ENCODE measurements around the gene GRAP2. TPM values are rescaled to one million over a fixed set of nuclear protein-coding genes. Genes with fewer than 3 reads are reported as not detected.

GRAP2 gene
- total RNA-seq, 1 donor from 2014 or later: not detected

DNA sequence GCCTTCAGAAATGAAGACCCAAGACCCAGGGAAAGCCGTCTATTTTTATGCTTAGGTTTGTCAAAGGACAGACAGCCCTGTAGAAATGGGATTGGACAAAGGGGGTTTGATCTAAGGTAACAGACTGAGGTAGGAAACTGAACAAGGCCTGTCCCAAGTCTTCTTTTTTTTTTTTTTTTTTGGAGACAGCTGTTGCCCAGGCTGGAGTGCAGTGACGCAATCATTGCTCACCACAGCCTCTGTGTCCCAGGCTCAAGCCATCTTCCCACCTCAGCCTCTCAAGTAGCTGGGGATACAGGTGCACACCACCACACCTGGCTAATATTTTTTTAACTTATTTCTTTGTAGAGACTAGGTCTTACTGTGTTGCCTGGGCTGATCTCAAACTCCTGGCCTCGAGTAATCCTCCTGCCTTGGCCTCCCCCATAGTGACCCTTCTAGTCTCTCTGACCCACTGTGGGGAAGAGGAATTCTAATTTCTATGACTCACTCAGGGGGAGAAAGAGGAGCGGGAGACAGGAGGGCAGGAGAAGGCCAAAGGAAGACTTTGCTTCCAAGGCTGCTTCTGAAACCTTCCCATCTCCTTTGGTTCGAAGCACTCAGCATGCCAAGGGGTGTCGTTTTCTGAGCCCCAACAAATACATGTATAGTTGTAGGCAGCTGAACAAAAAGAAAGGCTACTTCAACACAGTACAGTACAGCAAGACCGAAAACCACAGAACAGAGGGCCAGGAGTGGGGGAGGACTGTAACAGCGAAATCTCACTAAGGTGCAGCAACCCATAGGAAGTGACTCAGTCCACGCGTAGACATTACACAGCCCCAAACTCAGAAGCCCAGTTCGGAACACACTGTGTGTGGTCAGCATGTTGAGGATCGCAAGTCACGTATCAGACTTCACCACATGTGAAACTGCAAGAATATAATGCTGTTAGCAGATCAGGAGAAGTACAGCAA is 60.2 kb downstream of the GRAP2 start:
- no peak overlapping the region for H3K27ac ChIP-seq
- intact Hi-C loops (cut with DNase I): no loop called here

DNA sequence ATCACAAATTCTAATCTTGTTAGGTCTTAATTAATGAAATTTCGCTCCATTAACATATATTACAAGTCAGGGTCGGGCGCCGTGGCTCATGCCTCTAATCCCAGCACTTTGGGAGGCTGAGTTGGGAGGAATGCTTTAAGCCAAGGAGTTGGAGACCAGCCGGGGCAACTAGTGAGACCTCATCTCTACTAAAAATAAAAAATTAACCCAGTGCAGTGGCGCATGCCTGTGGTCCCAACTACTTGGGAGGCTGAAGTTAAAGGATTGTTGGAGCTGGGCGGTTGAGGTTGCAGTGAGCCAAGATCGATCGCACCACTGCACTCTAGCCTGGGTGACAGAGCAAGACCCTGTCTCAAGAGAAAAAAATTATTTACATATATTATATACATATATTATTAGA is 61.2 kb downstream of the GRAP2 start:
- no peak overlapping the region for H3K27ac ChIP-seq
- TF ChIP-seq, protein P1, sequence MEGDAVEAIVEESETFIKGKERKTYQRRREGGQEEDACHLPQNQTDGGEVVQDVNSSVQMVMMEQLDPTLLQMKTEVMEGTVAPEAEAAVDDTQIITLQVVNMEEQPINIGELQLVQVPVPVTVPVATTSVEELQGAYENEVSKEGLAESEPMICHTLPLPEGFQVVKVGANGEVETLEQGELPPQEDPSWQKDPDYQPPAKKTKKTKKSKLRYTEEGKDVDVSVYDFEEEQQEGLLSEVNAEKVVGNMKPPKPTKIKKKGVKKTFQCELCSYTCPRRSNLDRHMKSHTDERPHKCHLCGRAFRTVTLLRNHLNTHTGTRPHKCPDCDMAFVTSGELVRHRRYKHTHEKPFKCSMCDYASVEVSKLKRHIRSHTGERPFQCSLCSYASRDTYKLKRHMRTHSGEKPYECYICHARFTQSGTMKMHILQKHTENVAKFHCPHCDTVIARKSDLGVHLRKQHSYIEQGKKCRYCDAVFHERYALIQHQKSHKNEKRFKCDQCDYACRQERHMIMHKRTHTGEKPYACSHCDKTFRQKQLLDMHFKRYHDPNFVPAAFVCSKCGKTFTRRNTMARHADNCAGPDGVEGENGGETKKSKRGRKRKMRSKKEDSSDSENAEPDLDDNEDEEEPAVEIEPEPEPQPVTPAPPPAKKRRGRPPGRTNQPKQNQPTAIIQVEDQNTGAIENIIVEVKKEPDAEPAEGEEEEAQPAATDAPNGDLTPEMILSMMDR (IDR thresholded peaks at IDR 0.05): no peak
- H3K4me3 ChIP-seq: no peak overlapping the region
- no peaks in the 10 kb centered on the region for H3K9me3 ChIP-seq
- DNase-seq (ENCODE audit: low spot score in 2 of 2): no peak
- no peaks in the 10 kb centered on the region for H3K36me3 ChIP-seq
- H3K4me1 ChIP-seq: no peaks in the 10 kb centered on the region
- intact Hi-C loops (cut with DNase I): no loop called here
- H3K27me3 ChIP-seq: no peaks in the 10 kb centered on the region

More for the DNA sequence above, 60.2 kb downstream of the GRAP2 start:
- Histone ChIP-seq H3K36me3 (no peaks in the 10 kb centered on the region), H3K27me3 (no peaks in the 10 kb centered on the region), H3K4me1 (no peaks in the 10 kb centered on the region), H3K4me3 (no peak overlapping the region), H3K9me3 (no peaks in the 10 kb centered on the region)
- peak in 1 of 2 donors; percentile 15 for DNase-seq (ENCODE audit: low spot score in 2 of 2)
- TF ChIP-seq, protein P1 (IDR thresholded peaks at IDR 0.05): no peak

DNA sequence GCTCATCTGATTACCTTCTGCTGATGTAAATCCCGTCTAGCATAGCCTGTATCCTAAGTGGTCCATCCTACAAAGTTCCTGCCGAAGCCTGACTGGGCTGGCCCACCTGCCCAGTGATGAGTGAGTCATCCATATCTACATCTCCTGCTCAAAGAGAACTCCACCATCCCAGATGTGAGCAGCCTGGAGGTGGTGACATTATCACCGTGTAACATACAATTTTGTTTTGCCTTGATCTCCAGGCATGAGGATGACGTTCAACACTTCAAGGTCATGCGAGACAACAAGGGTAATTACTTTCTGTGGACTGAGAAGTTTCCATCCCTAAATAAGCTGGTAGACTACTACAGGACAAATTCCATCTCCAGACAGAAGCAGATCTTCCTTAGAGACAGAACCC is 64.9 kb downstream of the GRAP2 start:
- DNase-seq (ENCODE audit: low spot score in 2 of 2): no peak
- no peaks in the 10 kb centered on the region for H3K27me3 ChIP-seq
- no peaks in the 10 kb centered on the region for H3K36me3 ChIP-seq
- no peaks in the 10 kb centered on the region for H3K9me3 ChIP-seq
- H3K4me3 ChIP-seq: no peak overlapping the region
- intact Hi-C loops (cut with DNase I): no loop called here
- H3K27ac ChIP-seq: no peak overlapping the region
- TF ChIP-seq, protein P1 (IDR thresholded peaks at IDR 0.05): no peak
- H3K4me1 ChIP-seq: no peaks in the 10 kb centered on the region

DNA sequence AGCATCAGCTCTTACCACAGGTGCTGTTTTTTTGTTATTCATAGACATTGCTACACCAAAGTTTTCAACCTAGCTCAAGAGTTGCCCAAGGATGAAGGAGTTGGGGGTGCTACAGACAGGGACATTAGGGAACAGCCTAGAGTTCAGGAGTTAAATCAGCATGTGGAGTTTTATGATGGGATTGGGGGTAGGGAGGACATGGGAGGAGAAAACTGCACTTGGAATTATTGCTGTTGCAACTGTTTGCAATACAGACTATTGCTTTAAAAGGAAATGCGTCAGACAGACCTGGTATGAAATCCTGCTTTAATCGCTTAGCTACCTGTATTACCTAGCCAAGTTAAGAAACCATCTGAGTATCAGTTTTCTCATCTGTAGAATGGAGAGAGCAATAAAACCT is 65.6 kb downstream of the GRAP2 start:
- intact Hi-C loops (cut with DNase I): no loop called here
- TF ChIP-seq, protein P1 (IDR thresholded peaks at IDR 0.05): no peak
- Histone ChIP-seq H3K36me3 (no peaks in the 10 kb centered on the region), H3K27me3 (no peaks in the 10 kb centered on the region), H3K9me3 (no peaks in the 10 kb centered on the region), H3K4me3 (no peak overlapping the region), H3K4me1 (no peaks in the 10 kb centered on the region), H3K27ac (no peak overlapping the region)
- DNase-seq (ENCODE audit: low spot score in 2 of 2): no peak

DNA sequence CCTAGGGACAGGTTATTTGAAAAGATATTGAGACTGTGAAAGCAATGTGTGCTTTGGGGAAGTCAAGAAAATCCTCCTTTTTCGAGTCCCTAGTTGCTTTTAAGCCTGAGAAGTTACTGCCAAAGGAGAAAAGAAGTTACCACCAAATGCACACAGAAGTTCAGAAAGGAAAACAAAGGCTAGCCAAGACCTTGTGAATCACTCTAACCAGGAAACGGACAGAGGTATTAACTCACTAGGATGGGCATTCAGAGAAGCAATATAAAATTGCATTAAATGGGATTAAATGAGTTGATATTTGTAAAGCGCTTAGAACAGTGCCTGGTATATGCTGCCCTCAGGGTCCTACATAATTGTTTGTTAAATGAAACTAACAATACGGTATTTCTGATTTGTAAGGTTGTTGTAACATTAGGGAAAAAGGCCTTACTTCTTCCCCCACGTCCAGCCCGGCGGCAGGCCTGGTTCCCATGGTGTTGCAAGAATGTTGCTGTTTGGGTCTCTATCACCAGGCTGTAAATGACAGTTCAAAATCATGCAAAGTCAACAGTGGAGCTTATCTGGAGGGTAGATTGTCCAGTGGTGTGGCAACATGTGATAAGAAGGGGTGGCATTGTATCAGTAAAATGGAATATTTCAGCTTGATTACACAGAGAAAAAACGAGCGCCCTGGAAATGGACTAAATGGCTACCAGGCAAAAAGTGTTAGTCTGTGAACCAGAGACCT is 66.4 kb downstream of the GRAP2 start:
- no peaks in the 10 kb centered on the region for H3K27me3 ChIP-seq
- no peaks in the 10 kb centered on the region for H3K9me3 ChIP-seq
- no peaks in the 10 kb centered on the region for H3K4me1 ChIP-seq
- TF ChIP-seq, protein P1 (IDR thresholded peaks at IDR 0.05): no peak
- H3K36me3 ChIP-seq: no peaks in the 10 kb centered on the region
- no peak overlapping the region for H3K27ac ChIP-seq
- intact Hi-C loops (cut with DNase I): no loop called here
- no peak for DNase-seq (ENCODE audit: low spot score in 2 of 2)
- no peak overlapping the region for H3K4me3 ChIP-seq
